GM23248 (cell line): ENCODE results near the gene ANXA7.

Experiments
- EZH2 ChIP-seq: fragments of 200-600 bp; sonication (generic); IDR thresholded peaks from 2 replicates; pipeline ENCODE4 v1.6.1; 2018; ENCODE audit warnings: antibody characterized with exemption, mild to moderate bottlenecking; ENCODE audit not compliant: insufficient read depth, poor library complexity, severe bottlenecking
- EZH2phosphoT487 ChIP-seq: fragments of 200-600 bp; sonication (generic); IDR thresholded peaks from 2 replicates; pipeline ENCODE4 v1.6.1; 2018; ENCODE audit warnings: antibody characterized with exemption, moderate library complexity, mild to moderate bottlenecking, low read depth; ENCODE audit not compliant: insufficient read depth

- no peak for TF ChIP-seq EZH2
- no peak for TF ChIP-seq EZH2phosphoT487
Measured at GRCh38 chr10:73379064-73379748, 34.7 kb downstream of the ANXA7 start.
